Hepatocyte (in vitro differentiated cells): Measurements from ENCODE around the gene STIM1. TPM values are rescaled to one million over a fixed set of nuclear protein-coding genes. Genes with fewer than 3 reads are reported as not detected.

Experiments used
- DNase-seq: peaks from one replicate; pipeline ENCODE4 v3.0.0-alpha.2; 2016; ENCODE audit warnings: low spot score
- H2AFZ ChIP-seq: fragments of 200-600 bp; sonication (generic); 2 replicates; pipeline ENCODE4 v1.6.0; 2016; ENCODE audit warnings: antibody characterized with exemption, mild to moderate bottlenecking
- H3K27ac ChIP-seq: fragments of 200-600 bp; sonication (generic); 2 replicates; pipeline ENCODE4 v1.5.1; 2016; ENCODE audit warnings: mild to moderate bottlenecking
- H3K27me3 ChIP-seq: fragments of 200-600 bp; sonication (generic); 2 replicates; pipeline ENCODE4 v1.6.1; 2016
- H3K36me3 ChIP-seq: fragments of 200-600 bp; sonication (generic); replicated peaks from 2 replicates; pipeline ENCODE4 v1.5.1; 2016; ENCODE audit warnings: low read depth; ENCODE audit not compliant: insufficient read depth
- H3K4me1 ChIP-seq: fragments of 200-600 bp; sonication (generic); 2 replicates; pipeline ENCODE4 v1.5.1; 2016; ENCODE audit warnings: mild to moderate bottlenecking, moderate library complexity; ENCODE audit not compliant: insufficient read depth
- H3K4me2 ChIP-seq: fragments of 200-600 bp; sonication (generic); 2 replicates; pipeline ENCODE4 v1.6.0; 2016
- H3K4me3 ChIP-seq: fragments of 200-600 bp; sonication (generic); 2 replicates; pipeline ENCODE4 v1.5.1; 2016; ENCODE audit warnings: mild to moderate bottlenecking
- H3K79me2 ChIP-seq: fragments of 200-600 bp; sonication (generic); 2 replicates; pipeline ENCODE4 v1.6.0; 2017; ENCODE audit warnings: mild to moderate bottlenecking
- H3K9me2 ChIP-seq: fragments of 200-600 bp; sonication (generic); replicated peaks from 2 replicates; pipeline ENCODE4 v1.6.0; 2017; ENCODE audit warnings: mild to moderate bottlenecking; ENCODE audit not compliant: insufficient read depth
- H3K9me3 ChIP-seq: fragments of 200-600 bp; sonication (generic); 2 replicates; pipeline ENCODE4 v1.5.1; 2016; ENCODE audit warnings: low read depth, mild to moderate bottlenecking
- H4K20me1 ChIP-seq: fragments of 200-600 bp; sonication (generic); 2 replicates; pipeline ENCODE4 v1.6.0; 2016; ENCODE audit warnings: mild to moderate bottlenecking; ENCODE audit not compliant: insufficient read depth, poor library complexity, severe bottlenecking
- EZH2 ChIP-seq: fragments of 200-600 bp; sonication (generic); IDR thresholded peaks from 2 replicates; pipeline ENCODE4 v1.6.1; 2016; ENCODE audit warnings: antibody characterized with exemption, mild to moderate bottlenecking, borderline replicate concordance
- EZH2phosphoT487 ChIP-seq: fragments of 200-600 bp; sonication (generic); IDR thresholded peaks from one replicate; pipeline ENCODE4 v1.6.1; 2018; ENCODE audit warnings: antibody characterized with exemption, mild to moderate bottlenecking, low read depth, moderate library complexity; ENCODE audit not compliant: unreplicated experiment, severe bottlenecking
- WGBS: methylation state at CpG from one replicate; pipeline ENCODE4 v1.1.6; 2016; ENCODE audit warnings: low lambda C conversion rate; ENCODE audit errors: missing lambda C conversion rate; 5-methylcytosine and 5-hydroxymethylcytosine counted together
- polyA plus RNA-seq: library from polyadenylated mRNA; unstranded; fragments of >200 nt; fragmentation: Nextera tagmentation; extraction: Ambion mirVana; gene quantifications from 2 replicates; pipeline ENCODE4 v1.2.1, GENCODE V29; 2016
- total RNA-seq: library from RNA; depleted of rRNA; stranded (reverse); fragments of >200 nt; gene quantifications from 2 replicates; pipeline ENCODE4 v1.2.3, GENCODE V29; 2014
- TF ChIP-seq, protein P1 (sequence below): fragments of 200-600 bp; sonication (generic); IDR thresholded peaks from 2 replicates; pipeline ENCODE4 v1.5.1; 2016; ENCODE audit warnings: antibody characterized with exemption, mild to moderate bottlenecking; ENCODE audit not compliant: poor library complexity

STIM1 gene
- total and polyA plus RNA-seq, 2 experiments from 2014 or later: 18.5 to 19.6 TPM

DNA sequence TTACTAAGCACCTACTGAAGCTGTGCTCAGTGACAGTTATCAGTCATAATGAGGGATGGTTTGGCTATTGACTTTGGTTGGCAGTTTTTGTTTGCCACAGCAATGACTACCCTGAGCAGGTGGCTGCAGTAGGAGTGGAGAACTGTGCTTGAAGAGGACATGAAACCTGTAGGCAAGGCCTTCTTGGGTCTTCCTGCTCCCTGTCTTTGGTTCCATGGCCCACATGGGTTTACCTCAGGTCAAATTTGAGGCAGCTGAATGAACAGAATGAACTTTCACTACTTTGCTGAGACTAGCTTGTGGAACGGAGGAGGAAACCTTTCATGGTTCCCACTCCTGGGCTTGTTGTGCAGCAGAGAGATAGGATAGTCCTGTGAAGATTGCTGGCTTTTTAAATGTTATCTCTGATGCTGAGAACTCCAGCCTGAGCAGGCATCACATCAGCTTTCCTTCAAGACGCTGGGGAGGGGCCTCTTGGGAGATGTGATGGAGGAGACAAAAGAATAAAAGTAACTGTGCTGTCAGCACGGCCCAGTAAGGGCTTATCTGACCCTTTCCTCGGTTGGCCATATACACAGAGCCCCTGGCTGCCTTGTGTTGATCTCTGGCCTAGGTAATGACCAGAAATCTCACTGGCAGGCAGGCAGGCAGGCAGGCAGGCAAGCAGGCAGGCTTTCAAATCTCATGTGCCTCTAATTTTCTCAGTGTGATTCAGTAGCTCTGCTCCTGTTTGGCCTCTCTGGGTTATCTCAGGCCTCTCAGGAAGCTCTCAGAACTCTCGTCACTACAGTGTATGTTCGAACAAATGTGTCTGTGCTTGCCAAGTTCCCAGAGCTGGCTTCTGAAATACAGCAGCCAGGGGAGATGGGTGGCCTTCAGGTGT is 12.0 kb downstream of the STIM1 start:
- H3K27ac ChIP-seq: peak overlapping the region; percentile 26
- peaks cover 77% of the 10 kb centered on the region for H3K79me2 ChIP-seq
- TF ChIP-seq, protein P1, sequence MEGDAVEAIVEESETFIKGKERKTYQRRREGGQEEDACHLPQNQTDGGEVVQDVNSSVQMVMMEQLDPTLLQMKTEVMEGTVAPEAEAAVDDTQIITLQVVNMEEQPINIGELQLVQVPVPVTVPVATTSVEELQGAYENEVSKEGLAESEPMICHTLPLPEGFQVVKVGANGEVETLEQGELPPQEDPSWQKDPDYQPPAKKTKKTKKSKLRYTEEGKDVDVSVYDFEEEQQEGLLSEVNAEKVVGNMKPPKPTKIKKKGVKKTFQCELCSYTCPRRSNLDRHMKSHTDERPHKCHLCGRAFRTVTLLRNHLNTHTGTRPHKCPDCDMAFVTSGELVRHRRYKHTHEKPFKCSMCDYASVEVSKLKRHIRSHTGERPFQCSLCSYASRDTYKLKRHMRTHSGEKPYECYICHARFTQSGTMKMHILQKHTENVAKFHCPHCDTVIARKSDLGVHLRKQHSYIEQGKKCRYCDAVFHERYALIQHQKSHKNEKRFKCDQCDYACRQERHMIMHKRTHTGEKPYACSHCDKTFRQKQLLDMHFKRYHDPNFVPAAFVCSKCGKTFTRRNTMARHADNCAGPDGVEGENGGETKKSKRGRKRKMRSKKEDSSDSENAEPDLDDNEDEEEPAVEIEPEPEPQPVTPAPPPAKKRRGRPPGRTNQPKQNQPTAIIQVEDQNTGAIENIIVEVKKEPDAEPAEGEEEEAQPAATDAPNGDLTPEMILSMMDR: no peak
- TF ChIP-seq EZH2: no peak
- TF ChIP-seq EZH2phosphoT487: no peak
- DNase-seq: peak; percentile 39
- H3K4me1 ChIP-seq: peaks cover 24% of the 10 kb centered on the region
- H3K9me2 ChIP-seq: no peaks in the 10 kb centered on the region
- H3K9me3 ChIP-seq: no peaks in the 10 kb centered on the region
- H4K20me1 ChIP-seq: no peaks in the 10 kb centered on the region
- no peak overlapping the region for H2AFZ ChIP-seq
- H3K4me3 ChIP-seq: no peak overlapping the region
- peak overlapping the region; percentile 47 for H3K4me2 ChIP-seq
- 28% methylated on average over 6 of the region's 6 CpGs for WGBS
- no peaks in the 10 kb centered on the region for H3K27me3 ChIP-seq
- H3K36me3 ChIP-seq: no peaks in the 10 kb centered on the region

DNA sequence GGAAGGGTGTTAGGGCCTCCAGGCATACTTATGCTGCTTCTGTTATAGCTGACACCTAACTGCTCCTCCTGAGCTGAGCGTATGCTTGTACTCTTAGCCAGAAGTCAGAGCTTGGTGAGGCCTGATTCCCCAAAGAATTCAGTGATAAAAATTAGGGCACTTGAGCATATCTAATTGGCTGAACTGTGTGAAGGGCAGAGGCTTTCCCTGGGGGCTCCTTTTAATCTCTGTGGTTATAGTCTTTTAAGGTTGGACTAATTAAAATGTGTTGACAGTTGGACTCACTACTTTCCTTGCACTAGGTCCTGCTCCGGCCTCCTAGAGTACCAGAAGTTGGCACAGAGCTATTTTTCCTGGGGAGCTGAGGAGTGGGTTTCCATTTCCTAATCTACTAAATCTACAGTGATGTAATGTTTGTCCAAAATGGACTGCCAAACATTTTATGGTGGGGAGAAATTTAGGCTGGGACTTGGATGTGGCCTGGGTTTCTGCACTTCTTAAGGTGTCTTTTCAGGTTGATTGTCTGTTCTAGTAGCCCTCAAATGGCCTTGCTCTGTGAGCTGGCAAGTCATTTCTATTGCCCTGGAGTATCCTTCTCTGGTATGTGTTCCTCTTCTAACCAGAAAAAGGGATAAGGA is 18.4 kb downstream of the STIM1 start:
- Histone ChIP-seq H2AFZ (no peak overlapping the region), H3K9me2 (no peaks in the 10 kb centered on the region), H4K20me1 (no peaks in the 10 kb centered on the region), H3K4me2 (no peak overlapping the region), H3K27me3 (no peaks in the 10 kb centered on the region), H3K4me3 (no peak overlapping the region), H3K9me3 (no peaks in the 10 kb centered on the region), H3K4me1 (peaks cover 19% of the 10 kb centered on the region), H3K27ac (no peak overlapping the region), H3K36me3 (no peaks in the 10 kb centered on the region), H3K79me2 (peaks cover 74% of the 10 kb centered on the region)
- no peak for DNase-seq
- 100% methylated on average over 2 of the region's 2 CpGs for WGBS
- TF ChIP-seq EZH2 (no peak), EZH2phosphoT487 (no peak)

DNA sequence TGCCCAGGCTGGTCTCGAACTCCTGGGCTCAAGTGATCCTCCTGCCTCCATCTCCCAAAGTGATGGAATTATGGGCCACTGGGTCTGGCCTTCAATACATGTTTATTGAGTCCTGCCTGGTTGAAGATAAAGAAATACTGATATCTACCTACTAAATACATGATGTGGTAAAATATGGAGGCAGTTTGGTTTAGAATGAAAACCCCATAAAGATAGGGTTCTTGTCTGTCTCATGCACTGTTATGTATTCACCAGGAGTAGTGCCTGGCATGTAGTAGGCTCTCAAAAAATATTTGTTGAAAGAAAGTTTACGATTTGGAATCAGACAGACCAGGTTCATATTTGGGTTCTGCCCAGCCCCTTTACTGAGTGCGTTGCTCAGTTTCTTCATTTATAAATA is 21.1 kb downstream of the STIM1 start:
- H2AFZ ChIP-seq: no peak overlapping the region
- no peaks in the 10 kb centered on the region for H3K36me3 ChIP-seq
- WGBS: 80% methylated on average over 3 of the region's 3 CpGs
- H3K9me3 ChIP-seq: no peaks in the 10 kb centered on the region
- DNase-seq: no peak
- H3K79me2 ChIP-seq: peaks cover 71% of the 10 kb centered on the region
- no peak for TF ChIP-seq EZH2phosphoT487
- TF ChIP-seq, protein P1: no peak
- no peak for TF ChIP-seq EZH2
- H3K4me1 ChIP-seq: peaks cover 26% of the 10 kb centered on the region
- no peak overlapping the region for H3K27ac ChIP-seq
- no peaks in the 10 kb centered on the region for H3K27me3 ChIP-seq
- no peaks in the 10 kb centered on the region for H4K20me1 ChIP-seq
- H3K4me3 ChIP-seq: no peak overlapping the region
- no peaks in the 10 kb centered on the region for H3K9me2 ChIP-seq
- no peak overlapping the region for H3K4me2 ChIP-seq
